H1 (cell line): ENCODE measurements around the gene MEF2C. TPM values are rescaled to one million over a fixed set of nuclear protein-coding genes. Genes with fewer than 3 reads are reported as not detected.

Experiments used
- CTCF ChIA-PET: fragments of 300-600 bp; sonication (Branson Sonifier 250); formaldehyde crosslinking; loops from one replicate; lab custom pipeline; 2021; ENCODE audit not compliant: partially characterized antibody; lab: Charles Lee
- POLR2A ChIA-PET: fragments of 300-600 bp; sonication (Branson Sonifier 250); formaldehyde crosslinking; loops from one replicate; lab custom pipeline; 2021; ENCODE audit warnings: inconsistent platforms; ENCODE audit not compliant: partially characterized antibody; lab: Charles Lee
- DNase-seq, 2 experiments: peaks; one replicate each; pipeline versions ENCODE4 v3.0.0 to v3.0.0-alpha.2; 2010 to 2022; ENCODE audit warnings: low spot score in 2 of 2, low read depth in 1 of 2, mixed read lengths in 1 of 2
- FAIRE-seq: peaks from 2 replicates; lab custom pipeline; 2011; peaks lifted over from hg19 to GRCh38; lab: Jason Lieb, UNC
- H2AFZ ChIP-seq: 2 replicates; pipeline ENCODE4 v1.8.1; 2012; ENCODE audit warnings: low read length, inconsistent platforms
- H2AK5ac ChIP-seq: 2 replicates; pipeline ENCODE4 v1.6.1; 2013; ENCODE audit warnings: low read depth, low read length
- H2BK120ac ChIP-seq: replicated peaks from 2 replicates; pipeline ENCODE3; 2013; ENCODE audit warnings: low read depth, low read length, inconsistent platforms
- H2BK12ac ChIP-seq: 2 replicates; pipeline ENCODE4 v1.6.1; 2013; ENCODE audit warnings: low read depth, low read length
- H2BK15ac ChIP-seq: 2 replicates; pipeline ENCODE4 v1.6.1; 2013; ENCODE audit warnings: low read length
- H2BK20ac ChIP-seq: 2 replicates; pipeline ENCODE4 v1.6.1; 2013; ENCODE audit warnings: low read length
- H2BK5ac ChIP-seq: 2 replicates; pipeline ENCODE4 v1.6.1; 2013; ENCODE audit warnings: low read depth, low read length
- H3K14ac ChIP-seq: 2 replicates; pipeline ENCODE4 v1.6.1; 2013; ENCODE audit warnings: inconsistent platforms; ENCODE audit not compliant: insufficient read length
- H3K18ac ChIP-seq: 2 replicates; pipeline ENCODE4 v1.6.1; 2013; ENCODE audit warnings: low read length; ENCODE audit errors: extremely low read depth
- H3K23ac ChIP-seq: 2 replicates; pipeline ENCODE4 v1.6.1; 2013; ENCODE audit warnings: inconsistent platforms; ENCODE audit not compliant: insufficient read length
- H3K23me2 ChIP-seq: 2 replicates; pipeline ENCODE4 v1.6.1; 2013; ENCODE audit warnings: low read depth, low read length
- H3K27ac ChIP-seq: 2 replicates; pipeline ENCODE4 v1.6.1; 2011; ENCODE audit warnings: low read depth, low read length, inconsistent platforms
- H3K27me3 ChIP-seq, 4 experiments: replicated peaks in 1 of 4; 1 replicate in 1 of 4; 2 replicates in 3 of 4; pipeline versions ENCODE4 v1.6.1 to v1.8.1; 2011 to 2013; ENCODE audit warnings: low read length in 3 of 4, mild to moderate bottlenecking in 3 of 4, inconsistent platforms in 2 of 4, mixed read lengths in 2 of 4, moderate library complexity in 1 of 4; ENCODE audit not compliant: control insufficient read depth in 3 of 4, insufficient read depth in 3 of 4; ENCODE audit errors: extremely low read depth in 1 of 4
- H3K36me3 ChIP-seq, 4 experiments: 2 replicates each; pipeline versions ENCODE4 v1.6.1 to v1.8.1; 2011 to 2013; ENCODE audit warnings: mild to moderate bottlenecking in 4 of 4, low read length in 3 of 4, moderate library complexity in 2 of 4, control low read depth in 1 of 4, inconsistent platforms in 1 of 4; ENCODE audit not compliant: insufficient read depth in 4 of 4, control insufficient read depth in 2 of 4
- H3K4ac ChIP-seq: replicated peaks from 2 replicates; pipeline ENCODE3; 2013; ENCODE audit warnings: low read length, low read depth, mixed read lengths, inconsistent platforms; ENCODE audit not compliant: insufficient read length
- H3K4me1 ChIP-seq, 4 experiments: replicated peaks in 1 of 4; 1 replicate in 1 of 4; 2 replicates in 3 of 4; pipeline versions ENCODE4 v1.6.1 to v1.8.1; 2011 to 2013; ENCODE audit warnings: low read length in 3 of 4, inconsistent platforms in 2 of 4, mixed read lengths in 1 of 4; ENCODE audit not compliant: insufficient read depth in 4 of 4, control insufficient read depth in 3 of 4
- H3K4me2 ChIP-seq, 2 experiments: 2 replicates each; pipeline versions ENCODE4 v1.6.1 to v1.8.1; 2011 to 2013; ENCODE audit warnings: low read depth in 2 of 2, low read length in 2 of 2, control low read depth in 1 of 2, inconsistent platforms in 1 of 2, mild to moderate bottlenecking in 1 of 2; ENCODE audit not compliant: insufficient read depth in 1 of 2
- H3K4me3 ChIP-seq, 4 experiments: fragments of 200-600, 300-600 bp in 1 of 4; sonication (generic), shearing (Covaris generic), sonication (Bioruptor Twin) in 1 of 4; 2 replicates each; pipeline versions ENCODE4 v1.5.1 to v1.8.1; 2011 to 2016; ENCODE audit warnings: low read length in 4 of 4, low read depth in 3 of 4, control low read depth in 2 of 4, inconsistent platforms in 2 of 4, mild to moderate bottlenecking in 2 of 4, mixed read lengths in 1 of 4, moderate library complexity in 1 of 4; ENCODE audit not compliant: insufficient read depth in 2 of 4; ENCODE audit errors: extremely low read depth in 1 of 4
- H3K56ac ChIP-seq: replicated peaks from 2 replicates; pipeline ENCODE3; 2013; ENCODE audit warnings: low read depth, mild to moderate bottlenecking, mixed read lengths, low read length, inconsistent platforms; ENCODE audit not compliant: insufficient read length
- H3K79me1 ChIP-seq: 2 replicates; pipeline ENCODE4 v1.6.1; 2013; ENCODE audit warnings: low read depth, low read length, control low read depth
- H3K79me2 ChIP-seq, 2 experiments: 2 replicates each; pipeline versions ENCODE4 v1.6.1 to v1.8.1; 2012 to 2013; ENCODE audit warnings: low read length in 2 of 2, mild to moderate bottlenecking in 2 of 2, inconsistent platforms in 1 of 2; ENCODE audit not compliant: insufficient read depth in 2 of 2, control insufficient read depth in 1 of 2
- H3K9ac ChIP-seq, 4 experiments: replicated peaks in 1 of 4; 1 replicate in 1 of 4; 2 replicates in 3 of 4; pipeline versions ENCODE4 v1.6.1 to v1.8.1; 2011 to 2013; ENCODE audit warnings: low read depth in 3 of 4, low read length in 3 of 4, control low read depth in 2 of 4, mild to moderate bottlenecking in 2 of 4, moderate library complexity in 2 of 4, inconsistent platforms in 1 of 4; ENCODE audit errors: extremely low read depth in 1 of 4
- H3K9me3 ChIP-seq, 2 experiments: 2 replicates each; pipeline versions ENCODE4 v1.6.1 to v1.8.1; 2012 to 2013; ENCODE audit warnings: mild to moderate bottlenecking in 2 of 2, moderate library complexity in 2 of 2, control low read depth in 1 of 2, inconsistent platforms in 1 of 2, low read depth in 1 of 2, low read length in 1 of 2, mixed read lengths in 1 of 2; ENCODE audit not compliant: insufficient read depth in 2 of 2
- H4K20me1 ChIP-seq, 2 experiments: replicated peaks in 1 of 2; 2 replicates each; pipeline versions ENCODE3 to v1.8.1; 2011 to 2013; ENCODE audit warnings: inconsistent platforms in 2 of 2, low read length in 2 of 2, mild to moderate bottlenecking in 1 of 2; ENCODE audit not compliant: insufficient read depth in 2 of 2, control insufficient read depth in 1 of 2
- H4K5ac ChIP-seq: 2 replicates; pipeline ENCODE4 v1.6.1; 2013; ENCODE audit warnings: low read length, low read depth, mixed read lengths, inconsistent platforms; ENCODE audit not compliant: insufficient read length
- H4K8ac ChIP-seq: 2 replicates; pipeline ENCODE4 v1.8.0; 2013; ENCODE audit warnings: mild to moderate bottlenecking, moderate library complexity, low read length, inconsistent platforms; ENCODE audit not compliant: insufficient read depth; ENCODE audit errors: extremely low read depth
- H4K91ac ChIP-seq: replicated peaks from 2 replicates; pipeline ENCODE3; 2013; ENCODE audit warnings: low read length, mixed read lengths, inconsistent platforms; ENCODE audit not compliant: insufficient read length
- BACH1 ChIP-seq: IDR thresholded peaks from 2 replicates; pipeline ENCODE4 v1.6.1; 2012; ENCODE audit warnings: low read length, improper control_type of control experiment
- CHD2 ChIP-seq: IDR thresholded peaks from 2 replicates; pipeline ENCODE4 v1.6.1; 2012; ENCODE audit warnings: low read length, improper control_type of control experiment
- CREB1 ChIP-seq: IDR thresholded peaks from 2 replicates; pipeline ENCODE4 v1.6.1; 2012; ENCODE audit warnings: inconsistent platforms
- CTCF ChIP-seq, 3 experiments: IDR thresholded peaks; 1 replicate in 2 of 3; 2 replicates in 1 of 3; pipeline versions ENCODE4 v1.5.1 to v1.6.1; 2011; ENCODE audit warnings: low read length in 3 of 3, mild to moderate bottlenecking in 3 of 3, inconsistent platforms in 2 of 3, low read depth in 1 of 3, moderate library complexity in 1 of 3; ENCODE audit not compliant: insufficient read depth in 1 of 3; ENCODE audit errors: control extremely low read depth in 1 of 3
- E2F6 ChIP-seq: IDR thresholded peaks from 2 replicates; pipeline ENCODE4 v1.6.1; 2012; ENCODE audit warnings: inconsistent platforms
- GABPA ChIP-seq: IDR thresholded peaks from 2 replicates; pipeline ENCODE4 v1.6.1; 2011; ENCODE audit warnings: mild to moderate bottlenecking, low read length, moderate library complexity, borderline replicate concordance; ENCODE audit not compliant: insufficient read depth
- RNF2 ChIP-seq: fragments of 200-900, 300-1000 bp; sonication (generic); IDR thresholded peaks from 2 replicates; pipeline ENCODE4 v1.7.1; 2016; ENCODE audit warnings: borderline replicate concordance, low read depth, mild to moderate bottlenecking, antibody characterized with exemption, low read length; ENCODE audit not compliant: poor library complexity, severe bottlenecking; ENCODE audit errors: missing control alignments
- SIRT6 ChIP-seq: IDR thresholded peaks from one replicate; pipeline ENCODE4 v1.7.1; 2012; ENCODE audit warnings: low read length, inconsistent platforms
- SP2 ChIP-seq: IDR thresholded peaks from 2 replicates; pipeline ENCODE4 v1.6.1; 2012; ENCODE audit warnings: mild to moderate bottlenecking, low read length, inconsistent platforms
- TEAD4 ChIP-seq: IDR thresholded peaks from 2 replicates; pipeline ENCODE4 v1.6.1; 2012; ENCODE audit warnings: low read depth, low read length, inconsistent platforms, mixed read lengths
- WGBS, 2 experiments: shearing (Covaris generic) in 1 of 2; methylation state at CpG; one replicate each; pipeline versions ENCODE4 v1.1.6 to v1.1.7; 2013 to 2015; ENCODE audit warnings: low lambda C conversion rate in 2 of 2, mixed read lengths in 2 of 2, inconsistent platforms in 1 of 2, low coverage in 1 of 2, missing lambda C conversion rate in 1 of 2; ENCODE audit not compliant: insufficient replicate concordance in 2 of 2, insufficient coverage in 1 of 2, insufficient read length in 1 of 2; ENCODE audit errors: extremely low coverage in 1 of 2, missing lambda C conversion rate in 1 of 2; 5-methylcytosine and 5-hydroxymethylcytosine counted together
- polyA plus RNA-seq, 7 experiments: library from polyadenylated mRNA; depleted of rRNA in 3 of 7; stranded (reverse) in 5 of 7; unstranded in 2 of 7; fragments of >200 nt in 5 of 7; fragments of 200-250 nt in 2 of 7; gene quantifications; 1 replicate in 5 of 7; 2 replicates in 1 of 7; 4 replicates in 1 of 7; pipeline versions ENCODE4 v1.2.1 to v1.2.3, GENCODE V29; 2011 to 2013; ENCODE audit warnings: missing spikeins in 2 of 7, mixed read lengths in 2 of 7
- total RNA-seq: library from RNA; stranded (reverse); fragmentation: NEBNext Ultra II Directional; extraction: Animal tissue kit (Norgen Biotek cat#: 25700); gene quantifications from 2 replicates; pipeline ENCODE4 v1.2.1, GENCODE V29; 2021
- TF ChIP-seq, protein P1 (sequence below): IDR thresholded peaks from 2 replicates; pipeline ENCODE4 v1.6.1; 2012; ENCODE audit warnings: inconsistent platforms

The MEF2C gene
- total and polyA plus RNA-seq, 2 of the 8 experiments (the other 6 are each of a cell fraction or from before 2014, with no cell fraction given): 0.59 to 0.99 TPM

DNA sequence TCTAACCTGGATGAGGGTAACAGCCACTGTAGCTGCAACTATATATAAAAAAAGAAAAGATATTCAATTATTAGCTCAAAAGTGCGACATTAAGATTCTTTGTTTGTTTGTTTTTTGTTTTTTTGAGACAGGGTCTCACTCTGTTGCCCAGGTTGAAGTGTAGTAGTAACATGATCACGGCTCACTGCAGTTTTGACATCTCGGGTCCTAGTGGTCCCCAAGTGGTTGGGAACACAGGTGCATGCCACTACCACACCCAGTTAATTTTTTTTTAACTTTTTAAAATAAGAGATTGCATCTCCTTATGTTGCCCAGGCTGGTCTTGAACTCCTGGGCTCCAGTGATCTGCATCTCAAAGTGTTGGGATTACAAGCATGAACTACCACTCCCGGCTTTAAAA lies 61.8 kb downstream of the MEF2C start:
- Histone ChIP-seq H2BK120ac (no peak overlapping the region), H3K14ac (no peak overlapping the region), H3K9ac (no peak overlapping the region), H3K23ac (no peak overlapping the region), H4K20me1 (no peaks in the 10 kb centered on the region), H3K79me1 (no peaks in the 10 kb centered on the region), H2BK5ac (no peak overlapping the region), H2BK15ac (no peak overlapping the region), H3K56ac (no peak overlapping the region), H2BK20ac (no peak overlapping the region), H4K8ac (no peak overlapping the region), H4K91ac (no peak overlapping the region), H3K79me2 (no peaks in the 10 kb centered on the region), H3K9me3 (no peaks in the 10 kb centered on the region), H3K27me3 (peaks cover 0 to 1% (median 0%) of the 10 kb centered on the region in 4 experiments; a peak in 1 of 7 replicates), H3K27ac (no peak overlapping the region), H3K23me2 (no peaks in the 10 kb centered on the region), H4K5ac (no peak overlapping the region), H3K4me1 (peaks cover 0 to 2% (median 0%) of the 10 kb centered on the region in 4 experiments; a peak in 4 of 7 replicates), H2BK12ac (no peak overlapping the region), H3K36me3 (no peaks in the 10 kb centered on the region), H3K4me2 (no peak overlapping the region), H2AK5ac (no peak overlapping the region), H2AFZ (no peak overlapping the region), H3K18ac (no peak overlapping the region), H3K4me3 (no peak overlapping the region), H3K4ac (no peak overlapping the region)
- DNase-seq: no peak
- POLR2A ChIA-PET: no interaction called here
- CTCF ChIA-PET: interaction anchor here (5.8 kb wide), 1 partner anchor 8 kb away, joined by 38 read pairs; no protein-coding TSS in a partner anchor
- no peak for FAIRE-seq
- WGBS, 2 experiments: 94% methylated on average over 4 of the region's 4 CpGs; no CpG with 5 or more reads in 1 of the 2 experiments
- no peak for TF ChIP-seq SP2
- no peak for TF ChIP-seq GABPA
- TF ChIP-seq RNF2: no peak
- TF ChIP-seq E2F6: no peak
- TF ChIP-seq SIRT6: no peak
- TF ChIP-seq, protein P1, sequence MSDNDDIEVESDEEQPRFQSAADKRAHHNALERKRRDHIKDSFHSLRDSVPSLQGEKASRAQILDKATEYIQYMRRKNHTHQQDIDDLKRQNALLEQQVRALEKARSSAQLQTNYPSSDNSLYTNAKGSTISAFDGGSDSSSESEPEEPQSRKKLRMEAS: no peak
- TF ChIP-seq CHD2: no peak
- no peak for TF ChIP-seq BACH1
- no peak for TF ChIP-seq TEAD4
- TF ChIP-seq CREB1: no peak
- no peak for TF ChIP-seq CTCF (IDR thresholded peaks at IDR 0.05; ENCODE audit: control extremely low read depth in 1 of 3, insufficient read depth in 1 of 3, low read depth in 1 of 3, low read length in 3 of 3)
